Vagina (tissue), 2 donors: ENCODE data around the gene COL2A1. TPM values are rescaled to one million over a fixed set of nuclear protein-coding genes. Genes with fewer than 3 reads are reported as not detected.

Experiments used
- DNase-seq, 2 donors: peaks; one replicate each; pipeline ENCODE4 v3.0.0-alpha.2; 2017; ENCODE audit errors: extremely low spot score in 2 of 2
- H3K27ac ChIP-seq: fragments of 200-600 bp; sonication (generic); one replicate; pipeline ENCODE4 v1.5.1; 2019
- H3K27me3 ChIP-seq: fragments of 200-600 bp; sonication (generic); one replicate; pipeline ENCODE4 v1.5.1; 2019
- H3K36me3 ChIP-seq, 2 donors: fragments of 200-600 bp; sonication (generic); one replicate each; pipeline ENCODE4 v1.5.1; 2017 to 2019
- H3K4me1 ChIP-seq: fragments of 200-600 bp; sonication (generic); one replicate; pipeline ENCODE4 v1.5.1; 2019
- H3K4me3 ChIP-seq, 2 donors: fragments of 200-600 bp; sonication (generic); 1 replicate in 1 of 2; 2 replicates in 1 of 2; pipeline ENCODE4 v1.5.1; 2016 to 2019
- H3K9me3 ChIP-seq: fragments of 200-600 bp; sonication (generic); one replicate; pipeline ENCODE4 v1.5.1; 2019
- CTCF ChIP-seq, 3 experiments: fragments of 450-650 bp in 2 of 3; fragments of 200-600 bp in 1 of 3; sonication (generic) in 1 of 3; IDR thresholded peaks; one replicate each; pipeline ENCODE4 v1.5.1; 2017 to 2019; ENCODE audit warnings: antibody characterized with exemption in 3 of 3, mild to moderate bottlenecking in 2 of 3, moderate library complexity in 2 of 3
- POLR2A ChIP-seq, 2 donors: fragments of 450-650 bp; IDR thresholded peaks; one replicate each; pipeline ENCODE4 v1.6.1; 2017; ENCODE audit warnings: antibody characterized with exemption in 2 of 2, mild to moderate bottlenecking in 2 of 2, moderate library complexity in 2 of 2
- POLR2AphosphoS5 ChIP-seq, 2 donors: sonication (generic); formaldehyde crosslinking; IDR thresholded peaks; one replicate each; pipeline ENCODE4 v1.9.0; 2017; ENCODE audit warnings: antibody characterized with exemption in 2 of 2, mild to moderate bottlenecking in 2 of 2, low read depth in 1 of 2; ENCODE audit not compliant: insufficient read depth in 1 of 2
- intact Hi-C: fragments of 100-400 bp; cut with DNase I; formaldehyde crosslinking; loops from one replicate; pipeline ENCODE4 v1.15.1; 2023
- total RNA-seq: library from RNA; depleted of rRNA; stranded (reverse); fragments of >200 nt; gene quantifications from one replicate; pipeline ENCODE4 v1.2.3, GENCODE V29; 2016

Gene COL2A1
- total RNA-seq, 1 donor from 2014 or later: not detected

- Histone ChIP-seq H3K9me3 (no peaks in the 10 kb centered on the region), H3K27ac (no peak overlapping the region), H3K27me3 (no peaks in the 10 kb centered on the region), H3K36me3 (no peaks in the 10 kb centered on the region), H3K4me1 (no peaks in the 10 kb centered on the region), H3K4me3 (no peak overlapping the region)
- TF ChIP-seq POLR2A (IDR thresholded peaks at IDR 0.05) (no peak), POLR2AphosphoS5 (IDR thresholded peaks at IDR 0.05; ENCODE audit: insufficient read depth in 1 of 2, low read depth in 1 of 2) (no peak)
- intact Hi-C loops: no loop called here
- no peak for DNase-seq
Measured at GRCh38 chr12:48017921-48018617, 13.8 kb upstream of the COL2A1 start.

GRCh38 chr12:48017496-48017895 is 13.2 kb upstream of the COL2A1 start:
- Histone ChIP-seq H3K36me3 (no peaks in the 10 kb centered on the region), H3K27me3 (no peaks in the 10 kb centered on the region)

GRCh38 chr12:48016373-48017020 is 12.2 kb upstream of the COL2A1 start:
- Histone ChIP-seq H3K27ac (no peak overlapping the region), H3K27me3 (no peaks in the 10 kb centered on the region), H3K36me3 (no peaks in the 10 kb centered on the region), H3K9me3 (no peaks in the 10 kb centered on the region), H3K4me1 (no peaks in the 10 kb centered on the region), H3K4me3 (no peak overlapping the region)
- intact Hi-C loops: no loop called here
- TF ChIP-seq POLR2AphosphoS5 (IDR thresholded peaks at IDR 0.05; ENCODE audit: insufficient read depth in 1 of 2, low read depth in 1 of 2) (no peak), POLR2A (IDR thresholded peaks at IDR 0.05) (no peak), CTCF (IDR thresholded peaks at IDR 0.05) (no peak)
- DNase-seq: no peak

More at GRCh38 chr12:48017496-48017895, 13.2 kb upstream of the COL2A1 start:
- Histone ChIP-seq H3K9me3 (no peaks in the 10 kb centered on the region), H3K27ac (no peak overlapping the region), H3K4me3 (no peak overlapping the region), H3K4me1 (no peaks in the 10 kb centered on the region)
- intact Hi-C loops: no loop called here
- TF ChIP-seq CTCF (IDR thresholded peaks at IDR 0.05) (no peak), POLR2AphosphoS5 (IDR thresholded peaks at IDR 0.05; ENCODE audit: insufficient read depth in 1 of 2, low read depth in 1 of 2) (no peak), POLR2A (IDR thresholded peaks at IDR 0.05) (no peak)
- no peak for DNase-seq

- no peaks in the 10 kb centered on the region for H3K27me3 ChIP-seq
Measured at GRCh38 chr12:48015954-48016353, 11.7 kb upstream of the COL2A1 start.

GRCh38 chr12:48015129-48015528 is 10.9 kb upstream of the COL2A1 start:
- intact Hi-C loops: no loop called here
- TF ChIP-seq CTCF (IDR thresholded peaks at IDR 0.05): no peak
- no peak for TF ChIP-seq POLR2A (IDR thresholded peaks at IDR 0.05)
- no peak for TF ChIP-seq POLR2AphosphoS5 (IDR thresholded peaks at IDR 0.05; ENCODE audit: insufficient read depth in 1 of 2, low read depth in 1 of 2)
- Histone ChIP-seq H3K9me3 (no peaks in the 10 kb centered on the region), H3K27ac (no peak overlapping the region), H3K27me3 (no peaks in the 10 kb centered on the region), H3K4me3 (no peak overlapping the region), H3K4me1 (no peaks in the 10 kb centered on the region), H3K36me3 (no peaks in the 10 kb centered on the region)
- DNase-seq: no peak

More at GRCh38 chr12:48015954-48016353, 11.7 kb upstream of the COL2A1 start:
- TF ChIP-seq CTCF (IDR thresholded peaks at IDR 0.05): no peak
- no peak for TF ChIP-seq POLR2AphosphoS5 (IDR thresholded peaks at IDR 0.05; ENCODE audit: insufficient read depth in 1 of 2, low read depth in 1 of 2)
- TF ChIP-seq POLR2A (IDR thresholded peaks at IDR 0.05): no peak
- Histone ChIP-seq H3K4me1 (no peaks in the 10 kb centered on the region), H3K36me3 (no peaks in the 10 kb centered on the region), H3K9me3 (no peaks in the 10 kb centered on the region), H3K4me3 (no peak overlapping the region), H3K27ac (no peak overlapping the region)
- intact Hi-C loops: no loop called here
- no peak for DNase-seq
